Heart left ventricle (tissue), 16 donors: ENCODE results near the gene RAD23A. TPM values are rescaled to one million over a fixed set of nuclear protein-coding genes. Genes with fewer than 3 reads are reported as not detected.
"Not testable (repeated sequence)": the region's sequence is repeated elsewhere in the genome, so short reads cannot be mapped to it uniquely, and the experiment has no call there.

Source experiments
- ATAC-seq, 4 donors: fragments of 200-7000 bp; cut with Tn5 transposase; one replicate each; pipeline ENCODE4 v1.9.1; 2020 to 2022; ENCODE audit warnings: moderate library complexity in 4 of 4, mild to moderate bottlenecking in 3 of 4, moderate number of reproducible peaks in 1 of 4
- DNase-seq, 5 donors: peaks; one replicate each; pipeline ENCODE4 v3.0.0-alpha.2; 2020
- H3K27ac ChIP-seq, 12 donors: fragments of 200-600 bp; sonication (generic) in 4 of 12; one replicate each; pipeline versions ENCODE4 v1.5.0 to v1.8.0; 2016 to 2022; ENCODE audit warnings: mild to moderate bottlenecking in 2 of 12
- H3K27me3 ChIP-seq, 9 donors: fragments of 200-600 bp; sonication (generic) in 2 of 9; one replicate each; pipeline versions ENCODE4 v1.5.1 to v1.8.0; 2016 to 2022; ENCODE audit warnings: mild to moderate bottlenecking in 3 of 9
- H3K36me3 ChIP-seq, 9 donors: fragments of 200-600 bp; sonication (generic) in 2 of 9; one replicate each; pipeline versions ENCODE4 v1.5.0 to v1.8.0; 2018 to 2022; ENCODE audit warnings: mild to moderate bottlenecking in 2 of 9
- H3K4me1 ChIP-seq, 12 donors: fragments of 200-600 bp; sonication (generic) in 4 of 12; one replicate each; pipeline versions ENCODE4 v1.5.0 to v1.8.0; 2016 to 2022; ENCODE audit warnings: mild to moderate bottlenecking in 3 of 12
- H3K4me3 ChIP-seq, 12 donors: fragments of 200-600 bp; sonication (generic) in 4 of 12; one replicate each; pipeline versions ENCODE4 v1.5.0 to v1.8.0; 2017 to 2022; ENCODE audit warnings: mild to moderate bottlenecking in 9 of 12, moderate library complexity in 4 of 12
- H3K9me3 ChIP-seq, 12 donors: fragments of 200-600 bp; sonication (generic) in 4 of 12; one replicate each; pipeline versions ENCODE4 v1.5.0 to v1.8.0; 2016 to 2022; ENCODE audit warnings: mild to moderate bottlenecking in 1 of 12
- CTCF ChIP-seq, 12 donors: fragments of 200-600 bp; sonication (generic) in 4 of 12; IDR thresholded peaks; one replicate each; pipeline versions ENCODE4 v1.5.0 to v1.8.0; 2018 to 2022; ENCODE audit warnings: antibody characterized with exemption in 12 of 12, mild to moderate bottlenecking in 5 of 12
- POLR2A ChIP-seq, 2 donors: fragments of 450-650 bp; IDR thresholded peaks; one replicate each; pipeline ENCODE4 v1.6.1; 2017; ENCODE audit warnings: antibody characterized with exemption in 2 of 2, mild to moderate bottlenecking in 2 of 2, moderate library complexity in 2 of 2
- WGBS, 4 donors: extraction: QIAGEN DNeasy Blood & Tissue Kit in 2 of 4; methylation state at CpG; one replicate each; pipeline versions ENCODE4 v1.1.5 to v1.1.7; 2013 to 2018; 5-methylcytosine and 5-hydroxymethylcytosine counted together
- intact Hi-C, 10 donors: fragments of 100-400 bp; cut with DNase I; formaldehyde crosslinking; loops; one replicate each; pipeline versions ENCODE4 v1.11.1 to v1.14.2; 2022
- polyA plus RNA-seq, 2 donors: library from polyadenylated mRNA; stranded (reverse); fragments of 200-250 nt; gene quantifications; one replicate each; pipeline ENCODE4 v1.2.3, GENCODE V29; 2013
- total RNA-seq, 9 donors: library from RNA; depleted of rRNA in 2 of 9; stranded (reverse); fragments of >200 nt in 2 of 9; fragmentation: NEBNext Ultra II Directional in 3 of 9; extraction: Animal tissue kit (Norgen Biotek cat#: 25700) in 3 of 9; gene quantifications; one replicate each; pipeline versions ENCODE4 v1.1.0 to v1.2.4, GENCODE V29; 2016 to 2023
- donor health status: ischemic (EF 13 %, LVEDD 7.1; RV severe dilation, severe dysfunction).
- donor health status: healthy with polysubstance abuse.
- donor health status: DM: no; HTN: yes; CAD: no.
- donor health status: DM: no; HTN: no; CAD: no.
- donor health status: ischemic (EF 25% LVEDD 6.9; RV normal size, moderate dysfunction).
- donor health status: ischemic (EF 25% LVEDD 5.7; RV mildly dilated, moderate dysfunction).
- donor health status: healthy.
- donor health status: DM: yes; HTN: yes; CAD: no.
- donor health status: ischemic (EF 35%, LVEDD 5.7; RV mildly dilated, moderate dysfunction).
- donor health status: nonischemic (EF 11% LVEDD 7.7; RV severe dilation, severe dysfunction).
- donor health status: DM: yes; HTN: yes; CAD: no.
- donor health status: PGD.
- donor health status: ischemic (EF 29% LVEDD 5.4; RV normal size, mild dysfunction).
- donor health status: nonischemic (EF 23%, LVEDD 6.1; RV moderate dilation, normal function).

The RAD23A gene
- total and polyA plus RNA-seq, 11 donors = 130 to 272 (median 162) TPM

DNA sequence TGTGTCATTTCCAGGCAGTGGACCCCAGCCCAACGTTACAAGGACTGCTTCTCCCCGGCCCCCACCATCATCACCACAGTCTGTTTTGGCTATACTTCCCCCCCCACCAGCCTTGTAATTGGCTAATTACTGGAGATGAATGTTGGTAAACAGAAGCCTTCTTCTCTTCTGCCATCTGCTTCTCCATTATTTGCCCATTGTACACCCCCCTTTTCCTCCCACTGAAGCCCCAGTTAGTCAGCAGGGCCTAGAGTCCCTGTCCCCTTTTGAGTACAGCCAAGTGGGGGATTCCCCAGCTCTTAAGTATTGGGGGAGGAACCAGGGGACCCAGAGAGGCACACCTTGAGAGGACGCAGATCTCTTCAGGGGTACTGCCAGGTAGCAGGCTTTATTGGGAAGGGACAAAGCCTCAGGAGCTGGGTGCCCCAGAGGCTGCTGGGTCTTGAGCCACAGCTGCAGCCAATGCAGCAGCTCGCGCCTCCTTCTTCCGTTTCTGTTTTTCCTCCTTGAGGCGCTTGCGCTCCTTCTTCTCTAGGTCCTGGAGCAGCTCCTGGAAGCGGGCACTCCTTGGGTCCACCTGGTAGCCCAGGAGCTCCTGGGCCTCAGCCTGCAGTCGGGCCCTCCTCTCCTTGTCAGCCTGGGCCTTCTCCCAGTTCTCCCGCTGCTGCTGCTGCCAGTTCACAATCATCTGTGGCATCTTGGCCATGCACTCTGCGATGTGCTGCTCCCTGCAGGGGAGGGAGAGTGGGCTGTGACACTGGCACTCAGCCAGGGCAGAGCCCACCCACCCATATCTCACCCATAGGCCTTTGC lies 8.3 kb downstream of the RAD23A start:
- H3K27me3 ChIP-seq = no peaks in the 10 kb centered on the region
- peaks cover 0 to 64% (median 55%) of the 10 kb centered on the region in 9 donors for H3K36me3 ChIP-seq
- no peak for TF ChIP-seq POLR2A (IDR thresholded peaks at IDR 0.05)
- peak in 1 of 5 donors; percentile 21 for DNase-seq
- no peak overlapping the region for H3K4me3 ChIP-seq
- no peak for ATAC-seq
- peak overlapping the region in 7 of 12 donors; percentile 29 to 81 (median 57) for H3K27ac ChIP-seq
- 47 to 58% (median 53%) methylated on average over 11 to 12 of the region's 12 CpGs for WGBS, 4 donors
- peaks cover 0 to 58% (median 40%) of the 10 kb centered on the region in 12 donors for H3K4me1 ChIP-seq
- no peaks in the 10 kb centered on the region for H3K9me3 ChIP-seq
- intact Hi-C loops = loop anchor here in 1 of 10 donors (10.0 kb wide), 1 partner anchor 59 kb away; the partner anchor contains the start of gene GCDH

GRCh38 chr19:12954612-12954962 lies 8.9 kb downstream of the RAD23A start:
- 18 to 44% (median 26%) methylated on average over 1 of the region's 1 CpG for WGBS, 4 donors
- peaks cover 0 to 56% (median 40%) of the 10 kb centered on the region in 12 donors for H3K4me1 ChIP-seq
- peaks cover 0 to 58% (median 49%) of the 10 kb centered on the region in 9 donors for H3K36me3 ChIP-seq

DNA sequence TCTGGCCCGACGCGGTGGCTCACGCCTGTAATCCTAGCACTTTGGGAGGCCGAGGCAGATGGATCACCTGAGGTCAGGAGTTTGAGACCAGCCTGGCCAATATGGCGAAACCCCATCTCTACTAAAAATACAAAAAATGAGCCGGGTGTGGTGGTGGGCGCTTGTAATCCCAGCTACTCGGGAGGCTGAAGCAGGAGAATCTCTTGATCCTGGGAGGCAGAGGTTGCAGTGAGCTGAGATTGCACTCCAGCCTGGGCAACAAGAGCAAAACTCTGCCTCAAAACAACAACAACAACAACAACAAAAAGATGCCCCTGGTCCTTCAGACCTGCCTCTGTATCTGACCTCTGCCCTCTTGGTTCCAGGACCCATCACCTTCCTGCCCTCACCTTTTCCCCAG lies 9.9 kb downstream of the RAD23A start:
- peaks cover 0 to 56% (median 40%) of the 10 kb centered on the region in 12 donors for H3K4me1 ChIP-seq
- H3K4me3 ChIP-seq = peak overlapping the region in 7 of 12 donors; percentile 72 to 97 (median 92)
- not testable (repeated sequence) for H3K27me3 ChIP-seq, DNase-seq, H3K9me3 ChIP-seq, ATAC-seq
- H3K27ac ChIP-seq = peak overlapping the region in 3 of 12 donors; percentile 91 to 95 (median 94)
- peaks cover 0 to 48% (median 39%) of the 10 kb centered on the region in 9 donors for H3K36me3 ChIP-seq
- intact Hi-C loops = loop anchor here in 1 of 10 donors (10.0 kb wide), 1 partner anchor 61 kb away; the partner anchor contains the start of gene GCDH
- 90 to 91% (median 90%) methylated on average over 9 of the region's 9 CpGs for WGBS, 4 donors

More at GRCh38 chr19:12954612-12954962, 8.9 kb downstream of the RAD23A start:
- no peaks in the 10 kb centered on the region for H3K9me3 ChIP-seq
- H3K4me3 ChIP-seq = no peak overlapping the region
- no peaks in the 10 kb centered on the region for H3K27me3 ChIP-seq
- intact Hi-C loops = loop anchor here in 1 of 10 donors (10.0 kb wide), 1 partner anchor 60 kb away; the partner anchor contains the start of gene GCDH
- TF ChIP-seq CTCF (IDR thresholded peaks at IDR 0.05) (no peak), POLR2A (IDR thresholded peaks at IDR 0.05) (no peak)
- no peak for ATAC-seq
- DNase-seq = no peak
- H3K27ac ChIP-seq = peak overlapping the region in 3 of 12 donors; percentile 24 to 81 (median 60)

DNA sequence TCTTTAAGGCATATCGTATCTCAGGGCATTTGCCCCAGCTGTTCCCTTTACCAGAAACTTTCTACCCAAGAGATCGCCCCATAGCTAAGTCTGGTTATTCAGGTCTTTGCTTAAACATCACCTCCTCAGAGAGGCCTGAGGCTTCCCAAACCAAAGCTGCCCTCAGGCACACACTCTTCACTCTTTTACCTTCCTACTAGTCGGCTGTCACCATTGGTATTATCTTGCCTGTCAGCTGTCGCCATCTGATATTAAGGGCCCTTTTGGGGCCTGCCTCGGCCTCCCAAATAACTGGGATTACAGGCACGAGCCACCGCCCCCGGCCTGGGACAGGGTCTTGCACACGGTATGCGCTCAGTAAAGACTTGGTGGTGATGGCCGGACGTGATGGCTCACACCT lies 10.3 kb downstream of the RAD23A start:
- WGBS, 4 donors = 53 to 56% (median 55%) methylated on average over 12 of the region's 12 CpGs
- H3K4me1 ChIP-seq = peaks cover 0 to 56% (median 40%) of the 10 kb centered on the region in 12 donors
- H3K9me3 ChIP-seq = no peaks in the 10 kb centered on the region
- peak overlapping the region in 8 of 12 donors; percentile 87 to 95 (median 92) for H3K27ac ChIP-seq
- peak overlapping the region; percentile 72 to 97 (median 90) for H3K4me3 ChIP-seq
- H3K27me3 ChIP-seq = no peaks in the 10 kb centered on the region
- TF ChIP-seq CTCF (IDR thresholded peaks at IDR 0.05) (no peak), POLR2A (IDR thresholded peaks at IDR 0.05) (no peak)
- intact Hi-C loops = loop anchor here in 1 of 10 donors (10.0 kb wide), 1 partner anchor 61 kb away; the partner anchor contains the start of gene GCDH
- ATAC-seq (no peak), DNase-seq (peak in 1 of 5 donors; percentile 19)
- H3K36me3 ChIP-seq = peaks cover 0 to 44% (median 35%) of the 10 kb centered on the region in 9 donors
